Hepatocyte (in vitro differentiated cells): Measurements from ENCODE around the gene SPRR2D. TPM values are rescaled to one million over a fixed set of nuclear protein-coding genes. Genes with fewer than 3 reads are reported as not detected.

ENCODE experiments used
- DNase-seq: peaks from one replicate; pipeline ENCODE4 v3.0.0-alpha.2; 2016; ENCODE audit warnings: low spot score
- H2AFZ ChIP-seq: fragments of 200-600 bp; sonication (generic); 2 replicates; pipeline ENCODE4 v1.6.0; 2016; ENCODE audit warnings: antibody characterized with exemption, mild to moderate bottlenecking
- H3K27ac ChIP-seq: fragments of 200-600 bp; sonication (generic); 2 replicates; pipeline ENCODE4 v1.5.1; 2016; ENCODE audit warnings: mild to moderate bottlenecking
- H3K27me3 ChIP-seq: fragments of 200-600 bp; sonication (generic); 2 replicates; pipeline ENCODE4 v1.6.1; 2016
- H3K36me3 ChIP-seq: fragments of 200-600 bp; sonication (generic); replicated peaks from 2 replicates; pipeline ENCODE4 v1.5.1; 2016; ENCODE audit warnings: low read depth; ENCODE audit not compliant: insufficient read depth
- H3K4me1 ChIP-seq: fragments of 200-600 bp; sonication (generic); 2 replicates; pipeline ENCODE4 v1.5.1; 2016; ENCODE audit warnings: mild to moderate bottlenecking, moderate library complexity; ENCODE audit not compliant: insufficient read depth
- H3K4me2 ChIP-seq: fragments of 200-600 bp; sonication (generic); 2 replicates; pipeline ENCODE4 v1.6.0; 2016
- H3K4me3 ChIP-seq: fragments of 200-600 bp; sonication (generic); 2 replicates; pipeline ENCODE4 v1.5.1; 2016; ENCODE audit warnings: mild to moderate bottlenecking
- H3K79me2 ChIP-seq: fragments of 200-600 bp; sonication (generic); 2 replicates; pipeline ENCODE4 v1.6.0; 2017; ENCODE audit warnings: mild to moderate bottlenecking
- H3K9me2 ChIP-seq: fragments of 200-600 bp; sonication (generic); replicated peaks from 2 replicates; pipeline ENCODE4 v1.6.0; 2017; ENCODE audit warnings: mild to moderate bottlenecking; ENCODE audit not compliant: insufficient read depth
- H3K9me3 ChIP-seq: fragments of 200-600 bp; sonication (generic); 2 replicates; pipeline ENCODE4 v1.5.1; 2016; ENCODE audit warnings: low read depth, mild to moderate bottlenecking
- H4K20me1 ChIP-seq: fragments of 200-600 bp; sonication (generic); 2 replicates; pipeline ENCODE4 v1.6.0; 2016; ENCODE audit warnings: mild to moderate bottlenecking; ENCODE audit not compliant: insufficient read depth, poor library complexity, severe bottlenecking
- CTCF ChIP-seq: fragments of 200-600 bp; sonication (generic); IDR thresholded peaks from 2 replicates; pipeline ENCODE4 v1.5.1; 2016; ENCODE audit warnings: antibody characterized with exemption, mild to moderate bottlenecking; ENCODE audit not compliant: poor library complexity
- EZH2 ChIP-seq: fragments of 200-600 bp; sonication (generic); IDR thresholded peaks from 2 replicates; pipeline ENCODE4 v1.6.1; 2016; ENCODE audit warnings: antibody characterized with exemption, mild to moderate bottlenecking, borderline replicate concordance
- EZH2phosphoT487 ChIP-seq: fragments of 200-600 bp; sonication (generic); IDR thresholded peaks from one replicate; pipeline ENCODE4 v1.6.1; 2018; ENCODE audit warnings: antibody characterized with exemption, mild to moderate bottlenecking, low read depth, moderate library complexity; ENCODE audit not compliant: unreplicated experiment, severe bottlenecking
- WGBS: methylation state at CpG from one replicate; pipeline ENCODE4 v1.1.6; 2016; ENCODE audit warnings: low lambda C conversion rate; ENCODE audit errors: missing lambda C conversion rate; 5-methylcytosine and 5-hydroxymethylcytosine counted together
- polyA plus RNA-seq: library from polyadenylated mRNA; unstranded; fragments of >200 nt; fragmentation: Nextera tagmentation; extraction: Ambion mirVana; gene quantifications from 2 replicates; pipeline ENCODE4 v1.2.1, GENCODE V29; 2016
- total RNA-seq: library from RNA; depleted of rRNA; stranded (reverse); fragments of >200 nt; gene quantifications from 2 replicates; pipeline ENCODE4 v1.2.3, GENCODE V29; 2014

The SPRR2D gene
- total and polyA plus RNA-seq, 2 experiments from 2014 or later: not detected

- DNase-seq: no peak
- Histone ChIP-seq H4K20me1 (no peaks in the 10 kb centered on the region), H2AFZ (no peak overlapping the region), H3K9me2 (no peaks in the 10 kb centered on the region), H3K27ac (no peak overlapping the region), H3K9me3 (no peaks in the 10 kb centered on the region), H3K79me2 (no peaks in the 10 kb centered on the region), H3K36me3 (no peaks in the 10 kb centered on the region), H3K4me1 (no peaks in the 10 kb centered on the region), H3K27me3 (no peaks in the 10 kb centered on the region), H3K4me2 (no peak overlapping the region), H3K4me3 (no peak overlapping the region)
- no peak for TF ChIP-seq EZH2phosphoT487
- no peak for TF ChIP-seq EZH2
- TF ChIP-seq CTCF: no peak
- WGBS: 58% methylated on average over 5 of the region's 5 CpGs
These were observed 32.1 kb upstream of the SPRR2D start for GRCh38 chr1:153072806-153073726.

- Histone ChIP-seq H4K20me1 (no peaks in the 10 kb centered on the region), H3K9me3 (no peaks in the 10 kb centered on the region), H3K4me3 (no peak within 1 kb of the TSS), H3K36me3 (no peaks in the 10 kb centered on the region), H3K4me2 (no peak within 1 kb of the TSS), H2AFZ (no peak within 1 kb of the TSS), H3K9me2 (no peaks in the 10 kb centered on the region), H3K4me1 (no peaks in the 10 kb centered on the region), H3K79me2 (no peaks in the 10 kb centered on the region), H3K27ac (no peak within 1 kb of the TSS), H3K27me3 (no peaks in the 10 kb centered on the region)
- TF ChIP-seq EZH2: no peak
- no peak for TF ChIP-seq CTCF
- no peak for TF ChIP-seq EZH2phosphoT487
- 43% methylated on average over 2 of the region's 2 CpGs for WGBS
- no peak for DNase-seq
These were observed 30.6 kb upstream of the SPRR2D start, which contains the start of gene SPRR2B for GRCh38 chr1:153071511-153071910. Gene SPRR2B (minus strand): TSS chr1:153071611. CDS start chr1:153070839, 772 bp downstream.

- Histone ChIP-seq H2AFZ (no peak overlapping the region), H3K27ac (no peak overlapping the region), H3K9me2 (no peaks in the 10 kb centered on the region), H3K4me1 (no peaks in the 10 kb centered on the region), H3K4me3 (no peak overlapping the region), H3K27me3 (no peaks in the 10 kb centered on the region), H4K20me1 (no peaks in the 10 kb centered on the region), H3K4me2 (no peak overlapping the region), H3K36me3 (no peaks in the 10 kb centered on the region), H3K79me2 (no peaks in the 10 kb centered on the region), H3K9me3 (no peaks in the 10 kb centered on the region)
- WGBS: 30% methylated on average over 2 of the region's 2 CpGs
- no peak for DNase-seq
- TF ChIP-seq EZH2phosphoT487: no peak
- TF ChIP-seq CTCF: no peak
- TF ChIP-seq EZH2: no peak
These were observed 29.3 kb upstream of the SPRR2D start for GRCh38 chr1:153070243-153070642.
